ENCODE measurements around the gene ZNF423.

The ZNF423 gene

DNA sequence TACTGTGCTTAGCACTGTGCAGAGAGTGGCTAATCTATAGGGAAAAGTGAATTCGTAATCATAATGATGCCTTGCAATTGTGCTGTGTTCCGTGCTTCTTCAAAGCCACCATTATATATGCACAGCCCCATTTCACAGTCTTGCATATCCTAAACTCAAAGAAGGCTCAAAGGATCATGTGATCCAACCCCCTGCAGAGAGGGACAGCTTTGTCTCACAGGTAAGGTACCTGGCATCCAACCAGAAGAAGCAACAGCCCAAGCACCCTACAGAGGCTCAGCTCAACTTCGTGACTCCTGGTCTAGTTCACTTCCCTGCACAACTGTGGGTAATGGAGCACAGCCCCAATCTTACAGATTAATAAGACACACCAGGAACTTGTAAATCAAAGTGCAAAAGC lies 124.0 kb downstream of the ZNF423 start:
- Histone ChIP-seq H3K4me3 (no peak overlapping the region), H3K27ac (no peak overlapping the region), H3K36me3 (peaks cover 0 to 12% (median 4%) of the 10 kb centered on the region in 3 donors), H3K9me3 (peaks cover 0 to 12% (median 0%) of the 10 kb centered on the region in 3 donors), H3K27me3 (no peaks in the 10 kb centered on the region), H3K4me1 (no peaks in the 10 kb centered on the region)
- TF ChIP-seq, protein P1, sequence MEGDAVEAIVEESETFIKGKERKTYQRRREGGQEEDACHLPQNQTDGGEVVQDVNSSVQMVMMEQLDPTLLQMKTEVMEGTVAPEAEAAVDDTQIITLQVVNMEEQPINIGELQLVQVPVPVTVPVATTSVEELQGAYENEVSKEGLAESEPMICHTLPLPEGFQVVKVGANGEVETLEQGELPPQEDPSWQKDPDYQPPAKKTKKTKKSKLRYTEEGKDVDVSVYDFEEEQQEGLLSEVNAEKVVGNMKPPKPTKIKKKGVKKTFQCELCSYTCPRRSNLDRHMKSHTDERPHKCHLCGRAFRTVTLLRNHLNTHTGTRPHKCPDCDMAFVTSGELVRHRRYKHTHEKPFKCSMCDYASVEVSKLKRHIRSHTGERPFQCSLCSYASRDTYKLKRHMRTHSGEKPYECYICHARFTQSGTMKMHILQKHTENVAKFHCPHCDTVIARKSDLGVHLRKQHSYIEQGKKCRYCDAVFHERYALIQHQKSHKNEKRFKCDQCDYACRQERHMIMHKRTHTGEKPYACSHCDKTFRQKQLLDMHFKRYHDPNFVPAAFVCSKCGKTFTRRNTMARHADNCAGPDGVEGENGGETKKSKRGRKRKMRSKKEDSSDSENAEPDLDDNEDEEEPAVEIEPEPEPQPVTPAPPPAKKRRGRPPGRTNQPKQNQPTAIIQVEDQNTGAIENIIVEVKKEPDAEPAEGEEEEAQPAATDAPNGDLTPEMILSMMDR (IDR thresholded peaks at IDR 0.05): no peak
- DNase-seq: no peak
- intact Hi-C loops (cut with DNase I; ENCODE audit: low total_unique reads): no loop called here

DNA sequence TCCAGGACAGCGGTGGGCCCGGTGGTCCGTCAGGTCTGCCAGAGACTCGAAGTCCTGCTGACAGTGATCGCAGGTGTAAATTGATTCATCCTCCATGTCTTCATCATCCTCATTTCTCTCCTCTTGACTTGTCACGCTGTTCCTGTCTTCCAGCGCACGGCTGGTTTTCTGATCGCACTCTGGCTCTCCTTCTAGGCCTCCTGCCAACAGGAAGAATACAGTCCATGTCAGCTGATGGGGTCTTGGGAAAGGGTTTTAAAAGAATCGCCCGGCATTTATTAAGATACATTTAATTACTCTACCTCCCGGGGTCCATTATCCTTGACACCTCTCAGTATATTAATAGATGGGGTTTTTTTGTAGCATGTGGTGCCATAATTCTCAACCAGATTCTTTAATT lies 125.1 kb downstream of the ZNF423 start:
- H3K27me3 ChIP-seq: no peaks in the 10 kb centered on the region
- intact Hi-C loops (cut with DNase I; ENCODE audit: low total_unique reads): no loop called here

DNA sequence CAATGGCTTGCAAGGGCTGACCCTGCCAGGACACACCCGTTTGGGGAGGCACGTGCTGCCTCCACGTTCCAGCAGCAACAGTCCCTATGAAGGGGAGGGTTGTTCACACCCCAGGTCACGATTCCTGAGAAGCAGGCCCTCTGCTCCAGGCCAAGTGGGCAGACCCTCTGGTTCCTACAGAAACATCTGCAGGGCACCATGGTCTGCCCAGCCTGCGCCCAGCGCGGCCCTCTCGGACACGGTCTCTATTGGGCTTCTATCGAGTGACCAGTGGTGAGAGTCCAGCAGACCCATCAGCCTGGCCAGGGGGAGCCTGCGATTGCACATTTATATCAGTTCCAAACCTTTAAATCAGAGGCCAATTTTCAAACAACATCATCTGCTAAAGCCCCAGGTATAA lies 128.3 kb downstream of the ZNF423 start:
- no peak overlapping the region for H3K27ac ChIP-seq
- peaks cover 0 to 12% (median 0%) of the 10 kb centered on the region in 3 donors for H3K9me3 ChIP-seq
- H3K4me1 ChIP-seq: peaks cover 0 to 10% (median 4%) of the 10 kb centered on the region in 4 donors
- DNase-seq: no peak
- TF ChIP-seq, protein P1 (IDR thresholded peaks at IDR 0.05): no peak
- H3K36me3 ChIP-seq: peaks cover 0 to 12% (median 4%) of the 10 kb centered on the region in 3 donors
- intact Hi-C loops (cut with DNase I; ENCODE audit: low total_unique reads): no loop called here
- no peak overlapping the region for H3K4me3 ChIP-seq
- H3K27me3 ChIP-seq: no peaks in the 10 kb centered on the region

More for the DNA sequence above, 125.1 kb downstream of the ZNF423 start:
- Histone ChIP-seq H3K4me1 (no peaks in the 10 kb centered on the region), H3K4me3 (no peak overlapping the region), H3K9me3 (peaks cover 0 to 12% (median 0%) of the 10 kb centered on the region in 3 donors), H3K36me3 (peaks cover 0 to 12% (median 4%) of the 10 kb centered on the region in 3 donors), H3K27ac (no peak overlapping the region)
- TF ChIP-seq, protein P1 (IDR thresholded peaks at IDR 0.05): no peak
- DNase-seq: no peak

DNA sequence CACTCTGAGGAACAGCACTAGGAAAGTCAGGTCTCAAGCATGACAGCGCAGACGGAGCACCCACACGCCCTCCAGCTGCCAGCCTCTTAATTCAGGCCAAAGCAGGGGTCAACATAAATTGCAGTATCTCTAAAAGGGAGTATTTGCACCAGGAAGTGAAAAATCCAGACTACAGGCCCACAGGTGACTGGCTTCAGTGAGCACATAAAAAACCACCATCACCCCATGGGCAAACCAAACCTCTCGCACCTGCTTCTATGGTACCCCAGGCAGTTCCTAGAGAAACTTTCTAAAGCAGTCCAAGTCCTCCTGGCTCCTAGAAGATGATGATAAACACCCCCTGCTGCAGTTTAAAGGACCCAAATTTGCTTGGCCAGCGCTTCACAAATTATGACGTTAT lies 129.8 kb downstream of the ZNF423 start:
- Histone ChIP-seq H3K36me3 (peaks cover 0 to 12% (median 4%) of the 10 kb centered on the region in 3 donors), H3K4me1 (peaks cover 0 to 10% (median 4%) of the 10 kb centered on the region in 4 donors), H3K27me3 (no peaks in the 10 kb centered on the region), H3K27ac (no peak overlapping the region), H3K9me3 (peaks cover 0 to 12% (median 0%) of the 10 kb centered on the region in 3 donors), H3K4me3 (no peak overlapping the region)
- no peak for DNase-seq
- intact Hi-C loops (cut with DNase I; ENCODE audit: low total_unique reads): no loop called here
- TF ChIP-seq, protein P1 (IDR thresholded peaks at IDR 0.05): no peak

DNA sequence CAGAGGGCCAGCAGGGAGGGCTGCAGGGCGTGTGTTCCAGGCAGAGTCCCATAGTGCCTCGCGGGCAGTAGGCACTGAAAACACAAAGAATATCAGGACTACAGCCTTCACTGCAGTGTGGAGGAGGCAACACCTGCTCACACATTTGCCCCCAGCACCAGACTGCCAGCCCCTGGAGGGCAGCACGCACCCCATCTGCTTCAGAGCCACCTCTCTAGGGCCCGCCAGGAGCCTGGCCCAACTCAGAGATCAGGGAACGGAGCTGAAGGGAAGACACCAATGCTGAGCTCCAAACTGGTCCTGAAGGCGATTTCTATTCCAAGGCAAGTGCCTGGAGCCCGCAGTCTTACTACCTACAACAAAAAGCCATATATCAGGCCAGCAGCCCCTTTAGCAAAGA lies 130.3 kb downstream of the ZNF423 start:
- no peaks in the 10 kb centered on the region for H3K27me3 ChIP-seq
- TF ChIP-seq, protein P1 (IDR thresholded peaks at IDR 0.05): no peak
- H3K9me3 ChIP-seq: peaks cover 0 to 10% (median 0%) of the 10 kb centered on the region in 3 donors
- DNase-seq: no peak
- intact Hi-C loops (cut with DNase I; ENCODE audit: low total_unique reads): no loop called here
- no peak overlapping the region for H3K4me3 ChIP-seq
- no peak overlapping the region for H3K27ac ChIP-seq
- H3K36me3 ChIP-seq: peaks cover 0 to 12% (median 4%) of the 10 kb centered on the region in 3 donors
- H3K4me1 ChIP-seq: peaks cover 0 to 10% (median 4%) of the 10 kb centered on the region in 4 donors

DNA sequence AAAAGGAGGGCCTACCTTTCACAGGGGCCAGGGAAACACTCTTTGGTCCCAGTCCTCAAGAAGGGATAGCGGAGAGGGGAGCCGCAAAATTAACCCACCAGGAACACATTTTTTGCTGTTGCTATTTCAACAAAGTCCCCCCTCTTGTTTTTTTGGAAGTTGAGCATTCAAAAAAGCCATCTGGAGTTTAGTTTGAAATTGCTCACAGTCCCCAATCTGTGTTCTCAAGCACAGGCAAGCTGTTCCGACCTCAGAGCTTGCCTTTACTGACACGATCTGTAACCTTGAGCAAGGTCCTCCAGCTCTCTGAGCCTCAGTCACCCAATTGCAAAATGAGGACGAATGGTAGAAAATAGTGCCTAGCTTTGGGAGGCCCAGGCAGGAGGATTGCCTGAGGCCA lies 131.1 kb downstream of the ZNF423 start:
- Histone ChIP-seq H3K27ac (no peak overlapping the region), H3K4me3 (no peak overlapping the region), H3K9me3 (peaks cover 0 to 1% (median 0%) of the 10 kb centered on the region in 3 donors), H3K27me3 (no peaks in the 10 kb centered on the region), H3K36me3 (peaks cover 0 to 3% (median under 1%) of the 10 kb centered on the region in 3 donors), H3K4me1 (peaks cover 0 to 10% (median 4%) of the 10 kb centered on the region in 4 donors)
- no peak for DNase-seq
- intact Hi-C loops (cut with DNase I; ENCODE audit: low total_unique reads): no loop called here
- TF ChIP-seq, protein P1 (IDR thresholded peaks at IDR 0.05): no peak

Measured in tibial artery (tissue), 4 donors.